Natural killer cell (primary cell): ENCODE results near the gene GATA1. TPM values are rescaled to one million over a fixed set of nuclear protein-coding genes. Genes with fewer than 3 reads are reported as not detected.

Experiments used
- ATAC-seq, 3 donors: fragments of 150-1000 bp in 2 of 3; fragments of 200-7000 bp in 1 of 3; cut with Tn5 transposase; 1 replicate in 1 of 3; 2 replicates in 2 of 3; pipeline ENCODE4 v1.10.0; 2021; ENCODE audit warnings: mild to moderate bottlenecking in 2 of 3, moderate library complexity in 2 of 3
- DNase-seq, 2 donors: peaks; one replicate each; pipeline versions ENCODE4 v3.0.0 to v3.0.0-alpha.2; 2013 to 2021; ENCODE audit warnings: mixed read lengths in 1 of 2
- H3K27ac ChIP-seq: one replicate; pipeline ENCODE4 v1.5.1; 2013; ENCODE audit warnings: mild to moderate bottlenecking, low read length
- H3K27me3 ChIP-seq: one replicate; pipeline ENCODE4 v1.6.1; 2013; ENCODE audit warnings: low read length; ENCODE audit not compliant: control insufficient read depth, insufficient read depth
- H3K36me3 ChIP-seq: one replicate; pipeline ENCODE4 v1.6.1; 2013; ENCODE audit warnings: low read length; ENCODE audit not compliant: control insufficient read depth, insufficient read depth
- H3K4me1 ChIP-seq: one replicate; pipeline ENCODE4 v1.6.1; 2013; ENCODE audit warnings: low read length; ENCODE audit not compliant: control insufficient read depth, insufficient read depth
- H3K4me3 ChIP-seq: one replicate; pipeline ENCODE4 v1.5.1; 2013; ENCODE audit warnings: low read length
- H3K9me3 ChIP-seq: one replicate; pipeline ENCODE4 v1.6.1; 2013; ENCODE audit warnings: low read length; ENCODE audit not compliant: control insufficient read depth, insufficient read depth
- H3K27ac Mint-ChIP-seq, 2 donors: one replicate each; pipeline ENCODE4 v1.8.0; 2022; ENCODE audit warnings: mild to moderate bottlenecking in 2 of 2, mixed read lengths in 2 of 2, moderate library complexity in 1 of 2
- H3K27me3 Mint-ChIP-seq, 2 donors: one replicate each; pipeline ENCODE4 v1.8.0; 2022; ENCODE audit warnings: low read depth in 2 of 2, mixed read lengths in 2 of 2
- H3K36me3 Mint-ChIP-seq: one replicate; pipeline ENCODE4 v1.8.0; 2022; ENCODE audit warnings: mixed read lengths
- H3K4me1 Mint-ChIP-seq, 2 donors: one replicate each; pipeline ENCODE4 v1.8.0; 2022; ENCODE audit warnings: mixed read lengths in 2 of 2
- H3K4me3 Mint-ChIP-seq: one replicate; pipeline ENCODE4 v1.8.0; 2022; ENCODE audit warnings: mild to moderate bottlenecking, moderate library complexity, mixed read lengths
- H3K9me3 Mint-ChIP-seq, 2 donors: one replicate each; pipeline ENCODE4 v1.8.0; 2022; ENCODE audit warnings: mixed read lengths in 2 of 2
- CTCF ChIP-seq: fragments of 200-600 bp; IDR thresholded peaks from one replicate; pipeline ENCODE4 v1.8.0; 2022; ENCODE audit warnings: antibody characterized with exemption
- WGBS: methylation state at CpG from one replicate; pipeline ENCODE4 v1.1.7; 2013; ENCODE audit warnings: missing lambda C conversion rate; ENCODE audit not compliant: insufficient coverage; 5-methylcytosine and 5-hydroxymethylcytosine counted together
- intact Hi-C: fragments of 100-400 bp; cut with micrococcal nuclease; formaldehyde crosslinking; loops from one replicate; pipeline ENCODE4 v1.14.2; 2022
- total RNA-seq, 4 donors: library from RNA; stranded (reverse); fragments of 120-200 nt in 1 of 4; gene quantifications; one replicate each; pipeline versions ENCODE4 v1.2.3 to v1.2.4, GENCODE V29; 2013 to 2022

Gene GATA1
- total RNA-seq, 3 donors from 2014 or later (not counting 1 experiment from before 2014, with no cell fraction given), result 0.41 to 3.0 (median 0.49) TPM

GRCh38 chrX:48753708-48754228 lies 32.6 kb upstream of the GATA1 start:
- no peak overlapping the region for H3K27ac ChIP-seq
- H3K9me3 Mint-ChIP-seq, result no peaks in the 10 kb centered on the region
- ATAC-seq (no peak), DNase-seq (no peak)
- H3K4me1 ChIP-seq, result no peaks in the 10 kb centered on the region
- H3K9me3 ChIP-seq, result no peaks in the 10 kb centered on the region
- H3K4me3 Mint-ChIP-seq, result no peak overlapping the region
- no peaks in the 10 kb centered on the region for H3K36me3 Mint-ChIP-seq
- no peak overlapping the region for H3K4me3 ChIP-seq
- no peaks in the 10 kb centered on the region for H3K27me3 ChIP-seq
- TF ChIP-seq CTCF, result no peak
- intact Hi-C loops, result no loop called here
- no peak overlapping the region for H3K27ac Mint-ChIP-seq
- H3K36me3 ChIP-seq, result no peaks in the 10 kb centered on the region
- H3K27me3 Mint-ChIP-seq, result peaks cover 0 to 3% of the 10 kb centered on the region in 2 donors
- H3K4me1 Mint-ChIP-seq, result peaks cover 0 to 6% of the 10 kb centered on the region in 2 donors
- WGBS, result 85% methylated on average over 8 of the region's 8 CpGs

GRCh38 chrX:48754238-48754637 lies 32.2 kb upstream of the GATA1 start:
- Mint-ChIP-seq H3K9me3 (no peaks in the 10 kb centered on the region), H3K36me3 (no peaks in the 10 kb centered on the region), H3K4me1 (peaks cover 0 to 6% of the 10 kb centered on the region in 2 donors), H3K27me3 (peaks cover 0 to 3% of the 10 kb centered on the region in 2 donors), H3K4me3 (no peak overlapping the region), H3K27ac (no peak overlapping the region)
- ATAC-seq, result no peak
- Histone ChIP-seq H3K4me3 (no peak overlapping the region), H3K9me3 (no peaks in the 10 kb centered on the region), H3K4me1 (no peaks in the 10 kb centered on the region), H3K36me3 (no peaks in the 10 kb centered on the region), H3K27me3 (no peaks in the 10 kb centered on the region), H3K27ac (no peak overlapping the region)
- WGBS, result 88% methylated on average over 8 of the region's 8 CpGs
- TF ChIP-seq CTCF, result no peak
- no peak for DNase-seq
- intact Hi-C loops, result no loop called here

GRCh38 chrX:48761674-48762471 lies 24.5 kb upstream of the GATA1 start, which contains the start of gene GLOD5:
Gene GLOD5 (plus strand): TSS chrX:48761747. CDS start chrX:48761791, 44 bp downstream.
- H3K27me3 Mint-ChIP-seq, result peaks cover 0 to 7% of the 10 kb centered on the region in 2 donors
- Histone ChIP-seq H3K4me3 (no peak within 1 kb of the TSS), H3K27ac (no peak within 1 kb of the TSS), H3K36me3 (no peaks in the 10 kb centered on the region), H3K4me1 (no peaks in the 10 kb centered on the region), H3K9me3 (no peaks in the 10 kb centered on the region), H3K27me3 (no peaks in the 10 kb centered on the region)
- DNase-seq, result peak in 1 of 2 donors; percentile 4
- no peaks in the 10 kb centered on the region for H3K36me3 Mint-ChIP-seq
- no peak within 1 kb of the TSS for H3K27ac Mint-ChIP-seq
- no peak within 1 kb of the TSS for H3K4me3 Mint-ChIP-seq
- no peaks in the 10 kb centered on the region for H3K9me3 Mint-ChIP-seq
- intact Hi-C loops, result no loop called here
- TF ChIP-seq CTCF, result no peak
- H3K4me1 Mint-ChIP-seq, result no peaks in the 10 kb centered on the region
- 78% methylated on average over 12 of the region's 12 CpGs for WGBS
- ATAC-seq, result no peak
